HCT116 (cell line): Measurements from ENCODE around the gene ANKRD24. TPM values are rescaled to one million over a fixed set of nuclear protein-coding genes. Genes with fewer than 3 reads are reported as not detected.

Experiments used
- ATAC-seq: fragments of 200-7000 bp; cut with Tn5 transposase; 2 replicates; pipeline ENCODE4 v1.9.1; 2020; ENCODE audit warnings: mild to moderate bottlenecking, moderate library complexity
- BruUV-seq: library from RNA; stranded (reverse); fragments of 400-500 nt; replicated peaks from 2 replicates; lab custom pipeline; 2021; lab: Mats Ljungman, UMichigan
- CTCF ChIA-PET: fragments of 300-600 bp; sonication (Branson Sonifier 250); formaldehyde crosslinking; loops from one replicate; lab custom pipeline; 2021; ENCODE audit warnings: antibody characterized with exemption; lab: Charles Lee
- POLR2A ChIA-PET: fragments of 300-600, 350-600 bp; sonication (Branson Sonifier 250); formaldehyde crosslinking; loops from one replicate; lab custom pipeline; 2021; ENCODE audit warnings: antibody characterized with exemption; lab: Charles Lee
- RAD21 ChIA-PET, 2 experiments: fragments of 300-600 bp; sonication (Branson Sonifier 250); formaldehyde crosslinking; loops; one replicate each; lab custom pipeline; 2023; ENCODE audit warnings: low total read pairs in 2 of 2; ENCODE audit not compliant: uncharacterized antibody in 2 of 2, unreplicated experiment in 2 of 2, low non-redundant PET in 1 of 2; lab: Charles Lee
- DNase-seq: peaks from one replicate; pipeline ENCODE4 v3.0.0-alpha.2; 2010; ENCODE audit warnings: low read depth, low spot score
- H2AFZ ChIP-seq: fragments of 200-600 bp; shearing (Covaris generic), sonication (generic); 2 replicates; pipeline ENCODE4 v1.6.1; 2017; ENCODE audit warnings: low read depth, mixed run types, mixed read lengths, antibody characterized with exemption, low read length; ENCODE audit not compliant: poor library complexity, severe bottlenecking
- H3K27ac ChIP-seq: 2 replicates; pipeline ENCODE4 v1.5.1; 2012; ENCODE audit warnings: low read depth, low read length
- H3K27me3 ChIP-seq: fragments of 200-600 bp; sonication (generic); 2 replicates; pipeline ENCODE4 v1.6.1; 2016; ENCODE audit warnings: mixed run types, low read length, mixed read lengths; ENCODE audit not compliant: insufficient read depth
- H3K36me3 ChIP-seq, 2 experiments: fragments of 200-500 bp in 1 of 2; fragments of 200-600 bp in 1 of 2; sonication (Bioruptor generic) in 1 of 2; sonication (generic) in 1 of 2; 2 replicates each; pipeline versions ENCODE4 v1.5.1 to v1.6.1; 2014 to 2016; ENCODE audit warnings: low read length in 2 of 2, inconsistent platforms in 1 of 2, mixed read lengths in 1 of 2, mixed run types in 1 of 2; ENCODE audit not compliant: insufficient read depth in 2 of 2, control insufficient read depth in 1 of 2
- H3K4me1 ChIP-seq, 2 experiments: fragments of 200-600 bp in 1 of 2; sonication (generic) in 1 of 2; 2 replicates each; pipeline versions ENCODE4 v1.5.1 to v1.6.1; 2012 to 2017; ENCODE audit warnings: low read length in 2 of 2, inconsistent platforms in 1 of 2, mild to moderate bottlenecking in 1 of 2, mixed read lengths in 1 of 2, mixed run types in 1 of 2, moderate library complexity in 1 of 2; ENCODE audit not compliant: insufficient read depth in 2 of 2, control insufficient read depth in 1 of 2
- H3K4me2 ChIP-seq: fragments of 200-600 bp; sonication (generic); 2 replicates; pipeline ENCODE4 v1.6.1; 2017; ENCODE audit warnings: mixed run types, low read length, mixed read lengths
- H3K4me3 ChIP-seq, 2 experiments: fragments of 200-600 bp in 1 of 2; sonication (generic) in 1 of 2; replicated peaks in 1 of 2; 2 replicates each; pipeline ENCODE4 v1.5.1; 2011 to 2016; ENCODE audit warnings: low read length in 2 of 2, control low read depth in 1 of 2, low read depth in 1 of 2, mild to moderate bottlenecking in 1 of 2, mixed read lengths in 1 of 2, mixed run types in 1 of 2
- H3K79me2 ChIP-seq: fragments of 200-600 bp; sonication (generic); 2 replicates; pipeline ENCODE4 v1.6.1; 2017; ENCODE audit warnings: mild to moderate bottlenecking, mixed run types, low read length, moderate library complexity, mixed read lengths; ENCODE audit not compliant: insufficient read depth
- H3K9ac ChIP-seq: fragments of 200-600 bp; sonication (generic); 2 replicates; pipeline ENCODE4 v1.6.1; 2016; ENCODE audit warnings: low read length, mixed read lengths
- H3K9me2 ChIP-seq: fragments of 200-600 bp; sonication (generic), shearing (Covaris generic); 2 replicates; pipeline ENCODE4 v1.6.1; 2017; ENCODE audit warnings: mixed run types, mild to moderate bottlenecking, moderate library complexity; ENCODE audit not compliant: insufficient read depth
- H3K9me3 ChIP-seq, 2 experiments: fragments of 200-500 bp in 1 of 2; fragments of 200-600 bp in 1 of 2; sonication (Bioruptor generic) in 1 of 2; sonication (generic) in 1 of 2; 2 replicates each; pipeline ENCODE4 v1.6.1; 2014 to 2017; ENCODE audit warnings: low read length in 2 of 2, mixed read lengths in 2 of 2, inconsistent platforms in 1 of 2, low read depth in 1 of 2, mild to moderate bottlenecking in 1 of 2, mixed run types in 1 of 2, moderate library complexity in 1 of 2; ENCODE audit not compliant: control insufficient read depth in 1 of 2, insufficient read depth in 1 of 2
- H4K20me1 ChIP-seq: fragments of 200-600 bp; sonication (generic), shearing (Covaris generic); 2 replicates; pipeline ENCODE4 v1.6.1; 2017; ENCODE audit warnings: mixed run types, mild to moderate bottlenecking, moderate library complexity; ENCODE audit not compliant: insufficient read depth
- ATF3 ChIP-seq: IDR thresholded peaks from 2 replicates; pipeline ENCODE4 v1.6.1; 2012
- CBX3 ChIP-seq: IDR thresholded peaks from 2 replicates; pipeline ENCODE4 v1.6.1; 2012; ENCODE audit warnings: low read depth
- CEBPB ChIP-seq: IDR thresholded peaks from 2 replicates; pipeline ENCODE4 v1.6.1; 2012; ENCODE audit warnings: low read depth
- EGR1 ChIP-seq: IDR thresholded peaks from 2 replicates; pipeline ENCODE4 v1.6.1; 2012; ENCODE audit warnings: low read depth
- EZH2 ChIP-seq: fragments of 200-600 bp; sonication (generic); IDR thresholded peaks from 2 replicates; pipeline ENCODE4 v1.6.1; 2017; ENCODE audit warnings: antibody characterized with exemption, mixed run types
- EZH2phosphoT487 ChIP-seq: fragments of 200-600 bp; IDR thresholded peaks from 2 replicates; pipeline ENCODE4 v1.6.1; 2018; ENCODE audit warnings: antibody characterized with exemption, borderline replicate concordance
- FOSL1 ChIP-seq: IDR thresholded peaks from 2 replicates; pipeline ENCODE4 v1.6.1; 2012; ENCODE audit warnings: low read depth
- JUND ChIP-seq: IDR thresholded peaks from 2 replicates; pipeline ENCODE4 v1.6.1; 2012
- POLR2A ChIP-seq: IDR thresholded peaks from 2 replicates; pipeline ENCODE4 v1.7.0; 2011; ENCODE audit warnings: borderline replicate concordance; ENCODE audit not compliant: insufficient read depth, insufficient read length; ENCODE audit errors: extremely low read depth
- RAD21 ChIP-seq: IDR thresholded peaks from 2 replicates; pipeline ENCODE4 v1.6.1; 2012; ENCODE audit warnings: low read depth, mild to moderate bottlenecking
- REST ChIP-seq: IDR thresholded peaks from 2 replicates; pipeline ENCODE4 v1.6.1; 2012; ENCODE audit warnings: low read depth
- SIN3A ChIP-seq: IDR thresholded peaks from 2 replicates; pipeline ENCODE4 v1.6.1; 2012; ENCODE audit warnings: low read depth
- SP1 ChIP-seq: IDR thresholded peaks from 2 replicates; pipeline ENCODE4 v1.6.1; 2012; ENCODE audit warnings: low read depth
- TCF7L2 ChIP-seq: IDR thresholded peaks from 2 replicates; pipeline ENCODE4 v1.7.0; 2011; ENCODE audit warnings: borderline replicate concordance, inconsistent platforms; ENCODE audit not compliant: insufficient read depth, insufficient read length; ENCODE audit errors: extremely low read depth
- ZBTB33 ChIP-seq: IDR thresholded peaks from 2 replicates; pipeline ENCODE4 v1.6.1; 2011; ENCODE audit warnings: mild to moderate bottlenecking, low read length, moderate library complexity; ENCODE audit not compliant: insufficient replicate concordance; ENCODE audit errors: extremely low read depth
- ZFX ChIP-seq: fragments of 450-650 bp; IDR thresholded peaks from 2 replicates; pipeline ENCODE4 v1.6.1; 2017
- ZNF274 ChIP-seq: fragments of 200-500 bp; sonication (Bioruptor generic); IDR thresholded peaks from 2 replicates; pipeline ENCODE4 v1.6.1; 2014; ENCODE audit warnings: mild to moderate bottlenecking, low read depth, low read length, inconsistent platforms
- intact Hi-C: fragments of 100-400 bp; cut with micrococcal nuclease; formaldehyde crosslinking; loops from 2 replicates; pipeline ENCODE4 v1.10.0; 2022
- total RNA-seq: library from RNA; stranded (reverse); gene quantifications from one replicate; pipeline ENCODE4 v1.2.1, GENCODE V29; 2021; ENCODE audit not compliant: unreplicated experiment

ANKRD24 gene
- total RNA-seq, 1 experiment from 2014 or later = 1.7 TPM

- Histone ChIP-seq H3K4me3 (no peak overlapping the region), H3K9ac (no peak overlapping the region), H2AFZ (no peak overlapping the region), H3K36me3 (no peaks in the 10 kb centered on the region), H3K9me2 (no peaks in the 10 kb centered on the region), H3K79me2 (no peaks in the 10 kb centered on the region), H3K27ac (no peak overlapping the region), H3K9me3 (no peaks in the 10 kb centered on the region; a peak in 1 of 4 replicates), H3K4me2 (no peak overlapping the region), H3K27me3 (no peaks in the 10 kb centered on the region), H4K20me1 (no peaks in the 10 kb centered on the region), H3K4me1 (peaks cover 9 to 16% of the 10 kb centered on the region in 2 experiments)
- no TSS peak for BruUV-seq
- CTCF ChIA-PET = interaction anchor here (0.9 kb wide), 1 partner anchor 13 kb away, joined by 3 read pairs; no protein-coding TSS in a partner anchor
- RAD21 ChIA-PET = no interaction called here
- intact Hi-C loops = no loop called here
- no peak for ATAC-seq
- DNase-seq = no peak
- POLR2A ChIA-PET = no interaction called here
- TF ChIP-seq ZFX (no peak), EZH2 (no peak), ATF3 (no peak), ZNF274 (no peak), SIN3A (no peak), ZBTB33 (no peak), SP1 (no peak), CEBPB (no peak), EGR1 (no peak), CBX3 (no peak), RAD21 (no peak), POLR2A (no peak), REST (no peak), TCF7L2 (no peak), FOSL1 (no peak), EZH2phosphoT487 (no peak), JUND (no peak)
Measured at GRCh38 chr19:4213116-4213515, 30.6 kb downstream of the ANKRD24 start.
